IPS-18c (cell line): ENCODE results near the gene ZNF483.
"Not testable (repeated sequence)": the region's sequence is repeated elsewhere in the genome, so short reads cannot be mapped to it uniquely, and the experiment has no call there.

ENCODE experiments used
- H3K4me3 ChIP-seq: 2 replicates; pipeline ENCODE4 v1.7.0; 2013; ENCODE audit warnings: low read depth, mild to moderate bottlenecking, low read length, moderate library complexity; ENCODE audit not compliant: insufficient read depth
- H3K9me3 ChIP-seq: one replicate; pipeline ENCODE4 v1.6.1; 2013; ENCODE audit warnings: mild to moderate bottlenecking, low read length, moderate library complexity; ENCODE audit not compliant: control insufficient read depth, insufficient read depth

ZNF483 gene

GRCh38 chr9:111525056-111525977 lies at the start of gene ZNF483:
Gene ZNF483 (plus strand): TSS chr9:111525179. CDS start chr9:111527396, 2,217 bp downstream.
- Histone ChIP-seq H3K4me3 (peak within 1 kb of the TSS; percentile 97), H3K9me3 (no peaks in the 10 kb centered on the region)

GRCh38 chr9:111475195-111475594 lies 49.8 kb upstream of the ZNF483 start:
- H3K4me3 ChIP-seq: no peak overlapping the region
- no peaks in the 10 kb centered on the region for H3K9me3 ChIP-seq

- no peak overlapping the region for H3K4me3 ChIP-seq
Measured at GRCh38 chr9:111477677-111478076, 47.3 kb upstream of the ZNF483 start.

GRCh38 chr9:111481885-111482636 lies 42.9 kb upstream of the ZNF483 start:
- no peaks in the 10 kb centered on the region for H3K9me3 ChIP-seq

More at GRCh38 chr9:111477677-111478076, 47.3 kb upstream of the ZNF483 start:
- H3K9me3 ChIP-seq: no peaks in the 10 kb centered on the region

GRCh38 chr9:111482694-111483438 lies 42.1 kb upstream of the ZNF483 start:
- H3K9me3 ChIP-seq: no peaks in the 10 kb centered on the region
- H3K4me3 ChIP-seq: peak overlapping the region; percentile 85

More at GRCh38 chr9:111481885-111482636, 42.9 kb upstream of the ZNF483 start:
- peak overlapping the region; percentile 85 for H3K4me3 ChIP-seq

- Histone ChIP-seq H3K4me3 (peak overlapping the region; percentile 85), H3K9me3 (no peaks in the 10 kb centered on the region)
Measured at GRCh38 chr9:111483439-111483857, 41.5 kb upstream of the ZNF483 start.

GRCh38 chr9:111483858-111484571 lies 41.0 kb upstream of the ZNF483 start, which contains the start of gene ECPAS:
Gene ECPAS (minus strand): TSS chr9:111484383. CDS start chr9:111472918, 11,465 bp downstream.
- Histone ChIP-seq H3K4me3 (peak within 1 kb of the TSS; percentile 85), H3K9me3 (no peaks in the 10 kb centered on the region)

GRCh38 chr9:111484572-111484894 lies 40.4 kb upstream of the ZNF483 start:
- H3K9me3 ChIP-seq: no peaks in the 10 kb centered on the region
- peak overlapping the region; percentile 83 for H3K4me3 ChIP-seq

GRCh38 chr9:111497196-111497595 lies 27.8 kb upstream of the ZNF483 start:
- not testable (repeated sequence) for H3K4me3 ChIP-seq, H3K9me3 ChIP-seq

- Histone ChIP-seq H3K9me3 (no peaks in the 10 kb centered on the region), H3K4me3 (no peak overlapping the region)
Measured at GRCh38 chr9:111501005-111501562, 23.9 kb upstream of the ZNF483 start.

- no peak overlapping the region for H3K4me3 ChIP-seq
- no peaks in the 10 kb centered on the region for H3K9me3 ChIP-seq
Measured at GRCh38 chr9:111501648-111502047, 23.3 kb upstream of the ZNF483 start.

- Histone ChIP-seq H3K9me3 (no peaks in the 10 kb centered on the region), H3K4me3 (no peak overlapping the region)
Measured at GRCh38 chr9:111502506-111502905, 22.5 kb upstream of the ZNF483 start.

GRCh38 chr9:111511581-111511980 lies 13.4 kb upstream of the ZNF483 start:
- H3K4me3 ChIP-seq, H3K9me3 ChIP-seq: not testable (repeated sequence)

GRCh38 chr9:111514967-111515366 lies 10.0 kb upstream of the ZNF483 start:
- Histone ChIP-seq H3K4me3 (no peak overlapping the region), H3K9me3 (peaks cover 6% of the 10 kb centered on the region)

- Histone ChIP-seq H3K9me3 (no peaks in the 10 kb centered on the region), H3K4me3 (no peak overlapping the region)
Measured at GRCh38 chr9:111516061-111516465, 8.9 kb upstream of the ZNF483 start.

GRCh38 chr9:111524731-111525055 lies 286 bp upstream of the ZNF483 start:
- no peaks in the 10 kb centered on the region for H3K9me3 ChIP-seq
- peak overlapping the region; percentile 97; the same call in 1 of the 2 replicates for H3K4me3 ChIP-seq
